Colonic mucosa (tissue), 4 donors: Measurements from ENCODE around the gene GPM6B. TPM values are rescaled to one million over a fixed set of nuclear protein-coding genes. Genes with fewer than 3 reads are reported as not detected.

Experiments
- DNase-seq: peaks from one replicate; pipeline ENCODE4 v3.0.0-alpha.2; 2020
- H3K27ac ChIP-seq: fragments of 200-600 bp; one replicate; pipeline ENCODE4 v1.8.0; 2021
- H3K27me3 ChIP-seq: fragments of 200-600 bp; one replicate; pipeline ENCODE4 v1.8.0; 2021
- H3K36me3 ChIP-seq: fragments of 200-600 bp; one replicate; pipeline ENCODE4 v1.8.0; 2021
- H3K4me1 ChIP-seq: fragments of 200-600 bp; one replicate; pipeline ENCODE4 v1.8.0; 2021; ENCODE audit warnings: mild to moderate bottlenecking
- H3K4me3 ChIP-seq: fragments of 200-600 bp; one replicate; pipeline ENCODE4 v1.8.0; 2021
- H3K9ac ChIP-seq, 2 donors: one replicate each; pipeline ENCODE4 v1.7.0; 2013; ENCODE audit warnings: control low read depth in 2 of 2, low read depth in 2 of 2, low read length in 2 of 2
- H3K9me3 ChIP-seq: fragments of 200-600 bp; one replicate; pipeline ENCODE4 v1.8.0; 2021
- intact Hi-C: fragments of 100-400 bp; cut with DNase I; formaldehyde crosslinking; loops from one replicate; pipeline ENCODE4 v1.14.1; 2022
- total RNA-seq, 2 donors: library from RNA; stranded (reverse); fragmentation: NEBNext Ultra II Directional in 1 of 2; extraction: Animal tissue kit (Norgen Biotek cat#: 25700) in 1 of 2; gene quantifications; one replicate each; pipeline ENCODE4 v1.2.1, GENCODE V29; 2021
- TF ChIP-seq, protein P1 (sequence below): fragments of 200-600 bp; IDR thresholded peaks from one replicate; pipeline ENCODE4 v1.8.0; 2022; ENCODE audit warnings: antibody characterized with exemption, mild to moderate bottlenecking
- donor health status: healthy.
- donor health status: DM: no; HTN: no; CAD: no.
- donor health status: DM: no; HTN: no; CAD: no.

The GPM6B gene
- total RNA-seq, 2 donors from 2014 or later: 2.7 to 8.6 TPM

- no peak overlapping the region for H3K27ac ChIP-seq
- TF ChIP-seq, protein P1, sequence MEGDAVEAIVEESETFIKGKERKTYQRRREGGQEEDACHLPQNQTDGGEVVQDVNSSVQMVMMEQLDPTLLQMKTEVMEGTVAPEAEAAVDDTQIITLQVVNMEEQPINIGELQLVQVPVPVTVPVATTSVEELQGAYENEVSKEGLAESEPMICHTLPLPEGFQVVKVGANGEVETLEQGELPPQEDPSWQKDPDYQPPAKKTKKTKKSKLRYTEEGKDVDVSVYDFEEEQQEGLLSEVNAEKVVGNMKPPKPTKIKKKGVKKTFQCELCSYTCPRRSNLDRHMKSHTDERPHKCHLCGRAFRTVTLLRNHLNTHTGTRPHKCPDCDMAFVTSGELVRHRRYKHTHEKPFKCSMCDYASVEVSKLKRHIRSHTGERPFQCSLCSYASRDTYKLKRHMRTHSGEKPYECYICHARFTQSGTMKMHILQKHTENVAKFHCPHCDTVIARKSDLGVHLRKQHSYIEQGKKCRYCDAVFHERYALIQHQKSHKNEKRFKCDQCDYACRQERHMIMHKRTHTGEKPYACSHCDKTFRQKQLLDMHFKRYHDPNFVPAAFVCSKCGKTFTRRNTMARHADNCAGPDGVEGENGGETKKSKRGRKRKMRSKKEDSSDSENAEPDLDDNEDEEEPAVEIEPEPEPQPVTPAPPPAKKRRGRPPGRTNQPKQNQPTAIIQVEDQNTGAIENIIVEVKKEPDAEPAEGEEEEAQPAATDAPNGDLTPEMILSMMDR: no peak
These were observed 25.7 kb downstream of the GPM6B start for GRCh38 chrX:13791145-13791544.

DNA sequence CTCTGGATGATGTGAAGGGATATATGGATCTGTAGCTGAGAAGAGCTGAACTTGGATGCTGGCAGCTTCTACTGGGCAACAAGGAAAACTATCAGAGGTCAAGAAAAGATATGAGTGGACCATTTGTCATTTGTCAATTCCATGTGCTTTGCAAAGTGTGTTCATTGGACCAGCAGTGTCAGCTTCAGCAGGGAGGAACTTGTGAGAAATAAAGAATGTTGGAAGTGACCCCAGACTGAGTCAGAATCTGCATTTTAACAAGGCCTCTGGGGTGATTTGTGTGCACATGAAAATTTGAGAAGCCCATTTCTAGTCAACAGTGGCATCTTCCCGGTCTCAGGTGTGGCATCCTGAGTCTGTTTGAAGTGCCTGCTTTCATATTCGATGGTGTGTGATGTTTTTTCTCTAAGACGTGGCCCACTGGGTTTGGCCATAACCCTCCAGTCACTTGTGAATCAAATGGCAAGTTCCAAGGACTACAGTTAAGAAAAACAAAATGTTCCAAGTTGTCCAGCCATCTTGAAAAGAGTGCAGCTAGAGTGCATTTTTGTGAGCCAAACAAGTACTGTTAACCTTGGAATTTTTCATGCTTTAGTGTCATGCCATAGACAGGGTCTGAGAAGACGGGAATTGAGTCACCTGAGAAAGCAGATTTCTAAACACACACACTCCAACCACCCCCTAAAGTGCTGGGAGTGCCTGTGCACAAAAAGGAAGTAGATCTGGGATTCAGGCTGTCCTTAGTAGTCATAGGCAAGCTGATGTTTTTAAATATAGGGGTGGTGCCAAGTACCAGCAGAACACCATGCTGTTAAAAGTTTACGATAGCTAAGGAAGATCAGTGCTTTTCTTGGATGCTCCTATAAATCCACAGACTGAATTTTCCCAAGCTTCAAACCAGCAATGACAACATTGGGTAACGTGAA is 26.4 kb downstream of the GPM6B start:
- Histone ChIP-seq H3K4me1 (no peaks in the 10 kb centered on the region), H3K9ac (no peak overlapping the region), H3K4me3 (no peak overlapping the region), H3K27ac (no peak overlapping the region), H3K36me3 (no peaks in the 10 kb centered on the region), H3K9me3 (no peaks in the 10 kb centered on the region), H3K27me3 (peaks cover 2% of the 10 kb centered on the region)
- intact Hi-C loops: no loop called here
- TF ChIP-seq, protein P1: no peak
- no peak for DNase-seq

More at GRCh38 chrX:13791145-13791544, 25.7 kb downstream of the GPM6B start:
- no peak for DNase-seq
- Histone ChIP-seq H3K9me3 (no peaks in the 10 kb centered on the region), H3K27me3 (peaks cover 2% of the 10 kb centered on the region), H3K4me3 (no peak overlapping the region), H3K4me1 (no peaks in the 10 kb centered on the region), H3K36me3 (no peaks in the 10 kb centered on the region), H3K9ac (no peak overlapping the region)
- intact Hi-C loops: no loop called here

DNA sequence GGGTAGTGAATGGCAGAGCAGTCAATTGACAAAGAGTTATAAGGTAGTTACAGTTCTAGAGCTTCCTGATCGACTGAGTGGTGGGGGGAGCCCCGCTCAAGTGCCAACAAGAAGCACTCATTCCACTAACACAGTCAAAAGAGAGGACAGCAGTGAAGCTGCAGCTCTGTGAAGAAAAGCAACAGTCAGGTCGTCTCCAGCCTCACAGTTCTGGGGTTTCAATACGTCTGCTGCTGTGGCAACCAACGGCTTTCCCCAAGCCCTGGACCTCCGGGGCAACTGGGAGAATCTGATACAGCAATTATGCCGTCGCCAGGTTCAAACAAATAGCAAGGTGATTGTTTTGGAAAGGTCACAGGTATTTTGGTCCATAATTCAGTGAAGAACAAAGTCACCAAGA is 30.8 kb downstream of the GPM6B start:
- intact Hi-C loops: no loop called here
- Histone ChIP-seq H3K9me3 (no peaks in the 10 kb centered on the region), H3K9ac (no peak overlapping the region), H3K4me1 (no peaks in the 10 kb centered on the region), H3K4me3 (no peak overlapping the region), H3K27ac (no peak overlapping the region), H3K36me3 (no peaks in the 10 kb centered on the region), H3K27me3 (peaks cover 2% of the 10 kb centered on the region)
- DNase-seq: no peak
- TF ChIP-seq, protein P1: no peak

DNA sequence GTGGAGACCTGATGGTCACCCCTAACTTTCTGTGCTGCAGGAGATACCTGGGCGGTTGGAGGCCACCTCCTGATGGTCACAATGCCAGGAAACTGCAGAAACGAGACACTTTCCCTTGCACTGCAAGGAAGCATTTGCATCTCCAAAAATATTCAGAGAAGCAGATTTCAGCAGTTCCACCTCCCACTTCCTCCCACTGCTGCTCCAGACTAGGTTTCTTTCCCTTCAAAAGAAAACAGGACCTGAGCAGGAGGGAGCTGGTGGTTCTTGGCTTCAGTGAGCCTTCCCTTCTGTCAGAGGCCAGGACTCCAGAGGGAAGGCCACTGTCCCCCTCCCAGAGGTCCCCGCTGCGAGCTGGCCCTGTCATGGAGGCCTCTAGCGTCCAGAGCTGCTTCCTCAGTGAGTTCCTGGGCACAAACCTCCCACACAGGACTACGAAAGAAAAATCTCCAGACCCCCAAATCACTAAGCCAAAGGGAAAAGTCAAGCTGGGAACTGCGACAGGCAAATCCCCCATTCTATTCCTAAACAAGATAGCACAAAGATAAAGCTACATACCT is 35.9 kb downstream of the GPM6B start:
- no peaks in the 10 kb centered on the region for H3K9me3 ChIP-seq
- H3K36me3 ChIP-seq: no peaks in the 10 kb centered on the region
- no peak overlapping the region for H3K4me3 ChIP-seq
- DNase-seq: no peak
- intact Hi-C loops: no loop called here
- H3K4me1 ChIP-seq: no peaks in the 10 kb centered on the region
- TF ChIP-seq, protein P1: no peak
- H3K27ac ChIP-seq: no peak overlapping the region
- no peaks in the 10 kb centered on the region for H3K27me3 ChIP-seq
- no peak overlapping the region for H3K9ac ChIP-seq

GRCh38 chrX:13778916-13779315 is 38.0 kb downstream of the GPM6B start:
- H3K9ac ChIP-seq: no peak overlapping the region
- H3K27me3 ChIP-seq: no peaks in the 10 kb centered on the region
- H3K36me3 ChIP-seq: no peaks in the 10 kb centered on the region
- no peaks in the 10 kb centered on the region for H3K9me3 ChIP-seq
- H3K27ac ChIP-seq: no peak overlapping the region
- intact Hi-C loops: no loop called here
- H3K4me3 ChIP-seq: no peak overlapping the region
- no peak for DNase-seq
- TF ChIP-seq, protein P1: no peak
- no peaks in the 10 kb centered on the region for H3K4me1 ChIP-seq
